ENCODE data around the gene VDAC2. TPM values are rescaled to one million over a fixed set of nuclear protein-coding genes. Genes with fewer than 3 reads are reported as not detected.

VDAC2 gene
- total RNA-seq, 2 donors from 2014 or later = 278 to 454 TPM

GRCh38 chr10:75230600-75231038, 20.0 kb downstream of the VDAC2 start:
- peak; percentile 89 for TF ChIP-seq CTCF (IDR thresholded peaks at IDR 0.05)
- peak; percentile 93 for DNase-seq (ENCODE audit: low spot score)
- no peaks in the 10 kb centered on the region for H3K9me3 ChIP-seq
- H3K36me3 ChIP-seq = peaks cover 45% of the 10 kb centered on the region
- peaks cover 0 to 61% of the 10 kb centered on the region in 2 donors for H3K4me1 ChIP-seq
- no peak overlapping the region for H3K4me3 ChIP-seq
- no peaks in the 10 kb centered on the region for H3K27me3 ChIP-seq
- peak overlapping the region; percentile 35 to 42 for H3K27ac ChIP-seq

- Histone ChIP-seq H3K27me3 (no peaks in the 10 kb centered on the region), H3K9me3 (no peaks in the 10 kb centered on the region), H3K36me3 (peaks cover 41% of the 10 kb centered on the region), H3K27ac (no peak overlapping the region), H3K4me1 (peaks cover 0 to 53% of the 10 kb centered on the region in 2 donors), H3K4me3 (no peak overlapping the region)
- DNase-seq (ENCODE audit: low spot score) = no peak
- no peak for TF ChIP-seq CTCF (IDR thresholded peaks at IDR 0.05)
Observed at GRCh38 chr10:75231672-75232581, 21.3 kb downstream of the VDAC2 start.

- no peaks in the 10 kb centered on the region for H3K27me3 ChIP-seq
- no peak for TF ChIP-seq CTCF (IDR thresholded peaks at IDR 0.05)
- H3K4me1 ChIP-seq = peaks cover 0 to 39% of the 10 kb centered on the region in 2 donors
- peak overlapping the region in 1 of 2 donors; percentile 84 for H3K4me3 ChIP-seq
- DNase-seq (ENCODE audit: low spot score) = no peak
- H3K36me3 ChIP-seq = peaks cover 35% of the 10 kb centered on the region
- H3K27ac ChIP-seq = peak overlapping the region; percentile 82 to 87
- no peaks in the 10 kb centered on the region for H3K9me3 ChIP-seq
Observed at GRCh38 chr10:75233444-75234016, 22.9 kb downstream of the VDAC2 start.

GRCh38 chr10:75234017-75234682, 23.6 kb downstream of the VDAC2 start:
- no peaks in the 10 kb centered on the region for H3K27me3 ChIP-seq
- H3K36me3 ChIP-seq = peaks cover 29% of the 10 kb centered on the region
- peaks cover 0 to 32% of the 10 kb centered on the region in 2 donors for H3K4me1 ChIP-seq
- peak overlapping the region; percentile 82 to 87 for H3K27ac ChIP-seq
- TF ChIP-seq CTCF (IDR thresholded peaks at IDR 0.05) = no peak
- no peaks in the 10 kb centered on the region for H3K9me3 ChIP-seq
- DNase-seq (ENCODE audit: low spot score) = peak; percentile 91
- H3K4me3 ChIP-seq = peak overlapping the region; percentile 58 to 84

GRCh38 chr10:75234683-75235374, 24.2 kb downstream of the VDAC2 start:
- no peaks in the 10 kb centered on the region for H3K9me3 ChIP-seq
- DNase-seq (ENCODE audit: low spot score) = no peak
- peaks cover 24% of the 10 kb centered on the region for H3K36me3 ChIP-seq
- H3K4me1 ChIP-seq = peaks cover 0 to 29% of the 10 kb centered on the region in 2 donors
- peak in 1 of 2 donors; percentile 47 for TF ChIP-seq CTCF (IDR thresholded peaks at IDR 0.05)
- H3K27ac ChIP-seq = peak overlapping the region; percentile 82 to 87
- peak overlapping the region; percentile 58 to 84 for H3K4me3 ChIP-seq
- no peaks in the 10 kb centered on the region for H3K27me3 ChIP-seq

Data from right atrium auricular region (tissue), 2 donors.